B cell (primary cell): ENCODE measurements around the gene ATG7.

ENCODE experiments used
- EZH2 ChIP-seq: IDR thresholded peaks from 2 replicates; pipeline ENCODE4 v1.6.1; 2012; ENCODE audit warnings: borderline replicate concordance, low read depth, mild to moderate bottlenecking, moderate library complexity, low read length; ENCODE audit not compliant: insufficient read depth, poor library complexity, severe bottlenecking
- TF ChIP-seq, protein P1 (sequence below): fragments of 200-600 bp; IDR thresholded peaks from one replicate; pipeline ENCODE4 v1.8.0; 2022; ENCODE audit warnings: antibody characterized with exemption, mild to moderate bottlenecking

DNA sequence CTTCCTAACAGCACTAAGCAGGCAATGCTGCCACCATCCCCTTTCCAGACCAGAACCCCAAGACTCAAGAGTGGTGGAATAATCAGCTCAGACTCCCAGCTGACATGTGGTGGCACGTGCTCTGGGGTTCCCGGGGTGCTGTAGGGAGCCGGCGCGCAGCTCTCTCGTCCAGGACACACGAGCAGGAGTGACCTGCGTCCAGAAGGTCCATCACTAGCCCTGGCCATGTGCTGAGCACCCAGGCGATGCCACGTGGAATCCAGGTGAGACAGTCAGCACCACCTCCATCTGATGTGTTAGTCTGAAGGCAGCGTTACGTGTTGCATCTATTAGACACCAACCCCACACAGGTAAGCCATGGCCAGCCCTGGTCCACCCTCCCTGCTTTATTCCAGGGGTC lies 293.3 kb downstream of the ATG7 start:
- TF ChIP-seq, protein P1, sequence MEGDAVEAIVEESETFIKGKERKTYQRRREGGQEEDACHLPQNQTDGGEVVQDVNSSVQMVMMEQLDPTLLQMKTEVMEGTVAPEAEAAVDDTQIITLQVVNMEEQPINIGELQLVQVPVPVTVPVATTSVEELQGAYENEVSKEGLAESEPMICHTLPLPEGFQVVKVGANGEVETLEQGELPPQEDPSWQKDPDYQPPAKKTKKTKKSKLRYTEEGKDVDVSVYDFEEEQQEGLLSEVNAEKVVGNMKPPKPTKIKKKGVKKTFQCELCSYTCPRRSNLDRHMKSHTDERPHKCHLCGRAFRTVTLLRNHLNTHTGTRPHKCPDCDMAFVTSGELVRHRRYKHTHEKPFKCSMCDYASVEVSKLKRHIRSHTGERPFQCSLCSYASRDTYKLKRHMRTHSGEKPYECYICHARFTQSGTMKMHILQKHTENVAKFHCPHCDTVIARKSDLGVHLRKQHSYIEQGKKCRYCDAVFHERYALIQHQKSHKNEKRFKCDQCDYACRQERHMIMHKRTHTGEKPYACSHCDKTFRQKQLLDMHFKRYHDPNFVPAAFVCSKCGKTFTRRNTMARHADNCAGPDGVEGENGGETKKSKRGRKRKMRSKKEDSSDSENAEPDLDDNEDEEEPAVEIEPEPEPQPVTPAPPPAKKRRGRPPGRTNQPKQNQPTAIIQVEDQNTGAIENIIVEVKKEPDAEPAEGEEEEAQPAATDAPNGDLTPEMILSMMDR: no peak
- no peak for TF ChIP-seq EZH2
